ENCODE results near the gene NPL. TPM values are rescaled to one million over a fixed set of nuclear protein-coding genes. Genes with fewer than 3 reads are reported as not detected.

Gene NPL
- total RNA-seq, 2 experiments from 2014 or later = 4.6 to 5.9 TPM

DNA sequence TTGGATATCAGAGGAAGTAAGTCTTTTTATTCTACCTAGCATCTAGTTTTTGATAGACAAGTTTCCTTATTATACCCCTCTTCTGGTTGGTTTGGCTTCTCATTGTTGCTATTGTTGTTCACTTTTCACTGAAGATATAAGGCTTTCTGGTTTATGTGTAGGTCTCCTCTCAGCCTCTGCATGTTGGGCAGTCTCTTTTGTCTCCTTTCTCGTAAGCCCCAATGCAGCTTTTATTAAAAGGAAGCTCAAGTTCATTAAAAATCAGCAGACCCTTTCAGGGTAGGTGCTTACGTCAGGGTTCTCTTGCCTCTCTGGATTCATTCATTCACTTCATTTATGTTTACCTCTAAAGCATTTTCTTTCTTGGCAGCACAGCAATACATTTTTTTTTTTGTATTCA lies 44.8 kb downstream of the NPL start:
- no peaks in the 10 kb centered on the region for H3K27me3 Mint-ChIP-seq (ENCODE audit: low read depth)
- DNase-seq = no peak
- intact Hi-C loops (cut with micrococcal nuclease) = no loop called here
- no peak overlapping the region for H3K27ac Mint-ChIP-seq
- H3K36me3 Mint-ChIP-seq (ENCODE audit: low read depth) = peaks cover 5% of the 10 kb centered on the region
- CTCF ChIA-PET = interaction anchor here (0.7 kb wide), 1 partner anchor 239 kb away, joined by 5 read pairs; no protein-coding TSS in a partner anchor
- H3K4me3 Mint-ChIP-seq = no peak overlapping the region
- H3K9me3 Mint-ChIP-seq = no peaks in the 10 kb centered on the region
- H3K4me1 Mint-ChIP-seq (ENCODE audit: low read depth) = peaks cover 6% of the 10 kb centered on the region

DNA sequence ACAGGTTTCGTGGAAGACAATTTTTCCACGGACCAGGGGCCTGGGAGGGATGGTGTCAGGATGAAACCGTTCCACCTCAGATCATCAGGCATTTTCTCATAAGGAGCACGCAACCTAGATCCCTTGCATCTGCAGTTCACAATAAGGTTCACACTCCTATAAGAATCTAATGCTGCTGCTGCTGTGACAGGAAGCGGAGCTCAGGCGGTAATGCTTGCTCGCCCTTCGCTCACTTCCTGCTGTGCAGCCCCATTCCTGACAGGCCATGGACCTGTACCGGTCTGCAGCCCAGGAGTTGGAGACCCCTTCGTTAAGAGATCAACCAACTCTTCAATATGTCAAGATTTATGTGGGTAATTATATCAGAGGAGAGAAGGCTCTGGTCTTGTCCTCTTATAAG lies 46.2 kb downstream of the NPL start:
- CTCF ChIA-PET = no interaction called here
- intact Hi-C loops (cut with micrococcal nuclease) = loop anchor here (5.0 kb wide), 1 partner anchor 119 kb away; no protein-coding TSS in a partner anchor

GRCh38 chr1:182839209-182840066 lies 49.9 kb downstream of the NPL start, which contains the start of gene DHX9:
Gene DHX9 (plus strand): TSS chr1:182839347. CDS start chr1:182842567, 3,220 bp downstream.
- intact Hi-C loops (cut with micrococcal nuclease) = loop anchor here (1.0 to 5.0 kb wide), 13 partner anchors 22 to 1198 kb away; partner anchors contain the start of genes ARPC5, COLGALT2, GLUL and NPL
- Mint-ChIP-seq H3K4me1 (ENCODE audit: low read depth) (peaks cover 44% of the 10 kb centered on the region), H3K9me3 (no peaks in the 10 kb centered on the region), H3K27ac (peak within 1 kb of the TSS; percentile 95), H3K36me3 (ENCODE audit: low read depth) (peaks cover 44% of the 10 kb centered on the region), H3K27me3 (ENCODE audit: low read depth) (no peaks in the 10 kb centered on the region), H3K4me3 (peak within 1 kb of the TSS; percentile 90)
- CTCF ChIA-PET = interaction anchor here (0.6 kb wide), 2 partner anchors 24 to 44 kb away, joined by 3 read pairs; no protein-coding TSS in a partner anchor
- DNase-seq = peak; percentile 94

More for the DNA sequence above, 46.2 kb downstream of the NPL start:
- no peak for DNase-seq
- H3K36me3 Mint-ChIP-seq (ENCODE audit: low read depth) = peaks cover 14% of the 10 kb centered on the region
- H3K4me1 Mint-ChIP-seq (ENCODE audit: low read depth) = peaks cover 12% of the 10 kb centered on the region
- H3K27me3 Mint-ChIP-seq (ENCODE audit: low read depth) = no peaks in the 10 kb centered on the region
- H3K27ac Mint-ChIP-seq = no peak overlapping the region
- no peak overlapping the region for H3K4me3 Mint-ChIP-seq
- H3K9me3 Mint-ChIP-seq = no peaks in the 10 kb centered on the region

- DNase-seq = no peak
- Mint-ChIP-seq H3K27ac (peak overlapping the region; percentile 69), H3K4me3 (peak overlapping the region; percentile 90), H3K27me3 (ENCODE audit: low read depth) (no peaks in the 10 kb centered on the region), H3K4me1 (ENCODE audit: low read depth) (peaks cover 62% of the 10 kb centered on the region), H3K9me3 (no peaks in the 10 kb centered on the region), H3K36me3 (ENCODE audit: low read depth) (peaks cover 62% of the 10 kb centered on the region)
- intact Hi-C loops (cut with micrococcal nuclease) = loop anchor here (5.0 kb wide), 2 partner anchors 36 to 224 kb away; no protein-coding TSS in a partner anchor
- CTCF ChIA-PET = no interaction called here
Measured at GRCh38 chr1:182841368-182841988, 51.9 kb downstream of the NPL start.

GRCh38 chr1:182842265-182842664 lies 52.7 kb downstream of the NPL start:
- CTCF ChIA-PET = no interaction called here
- peaks cover 67% of the 10 kb centered on the region for H3K36me3 Mint-ChIP-seq (ENCODE audit: low read depth)
- H3K4me1 Mint-ChIP-seq (ENCODE audit: low read depth) = peaks cover 69% of the 10 kb centered on the region
- H3K27me3 Mint-ChIP-seq (ENCODE audit: low read depth) = no peaks in the 10 kb centered on the region
- intact Hi-C loops (cut with micrococcal nuclease) = loop anchor here (5.0 kb wide), 2 partner anchors 35 to 225 kb away; no protein-coding TSS in a partner anchor
- H3K9me3 Mint-ChIP-seq = no peaks in the 10 kb centered on the region
- peak overlapping the region; percentile 44 for H3K4me3 Mint-ChIP-seq
- H3K27ac Mint-ChIP-seq = no peak overlapping the region
- no peak for DNase-seq

DNA sequence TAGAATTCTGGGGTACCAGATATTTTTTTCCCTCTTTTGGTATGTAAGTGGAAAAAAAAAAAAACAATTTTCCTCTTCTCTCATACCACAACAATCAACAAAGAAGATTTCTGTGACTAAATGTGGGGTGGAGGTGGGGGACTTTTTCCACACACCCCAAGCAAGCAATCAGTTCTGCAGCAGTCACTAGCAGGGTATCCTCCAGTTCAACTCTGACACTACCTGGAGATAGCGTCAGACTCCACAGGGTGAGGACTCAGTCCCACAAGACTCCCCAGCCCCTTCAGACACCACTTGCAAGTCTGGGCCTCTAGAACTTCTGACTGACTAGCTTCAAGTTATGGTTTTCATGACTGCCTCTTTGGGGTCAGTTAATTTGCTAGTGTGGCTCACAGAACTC lies 55.8 kb downstream of the NPL start:
- Mint-ChIP-seq H3K9me3 (no peaks in the 10 kb centered on the region), H3K36me3 (ENCODE audit: low read depth) (peaks cover 83% of the 10 kb centered on the region), H3K27me3 (ENCODE audit: low read depth) (no peaks in the 10 kb centered on the region), H3K4me1 (ENCODE audit: low read depth) (peaks cover 91% of the 10 kb centered on the region), H3K27ac (peak overlapping the region; percentile 82), H3K4me3 (no peak overlapping the region)
- intact Hi-C loops (cut with micrococcal nuclease) = no loop called here
- CTCF ChIA-PET = no interaction called here
- peak; percentile 13 for DNase-seq

- H3K36me3 Mint-ChIP-seq (ENCODE audit: low read depth) = peaks cover 80% of the 10 kb centered on the region
- H3K27ac Mint-ChIP-seq = peak overlapping the region; percentile 22
- no peaks in the 10 kb centered on the region for H3K27me3 Mint-ChIP-seq (ENCODE audit: low read depth)
- intact Hi-C loops (cut with micrococcal nuclease) = no loop called here
- H3K4me3 Mint-ChIP-seq = no peak overlapping the region
- peaks cover 89% of the 10 kb centered on the region for H3K4me1 Mint-ChIP-seq (ENCODE audit: low read depth)
- CTCF ChIA-PET = interaction anchor here (0.7 kb wide), 1 partner anchor 250 kb away, joined by 3 read pairs; no protein-coding TSS in a partner anchor
- H3K9me3 Mint-ChIP-seq = no peaks in the 10 kb centered on the region
- DNase-seq = no peak
Measured at GRCh38 chr1:182845894-182846293, 56.3 kb downstream of the NPL start.

GRCh38 chr1:182847105-182847504 lies 57.5 kb downstream of the NPL start:
- Mint-ChIP-seq H3K4me3 (no peak overlapping the region), H3K9me3 (no peaks in the 10 kb centered on the region), H3K27ac (peak overlapping the region; percentile 27), H3K4me1 (ENCODE audit: low read depth) (peaks cover 86% of the 10 kb centered on the region), H3K36me3 (ENCODE audit: low read depth) (peaks cover 78% of the 10 kb centered on the region), H3K27me3 (ENCODE audit: low read depth) (no peaks in the 10 kb centered on the region)
- intact Hi-C loops (cut with micrococcal nuclease) = no loop called here
- no peak for DNase-seq
- CTCF ChIA-PET = interaction anchor here (0.9 kb wide), 1 partner anchor 250 kb away, joined by 3 read pairs; no protein-coding TSS in a partner anchor

DNA sequence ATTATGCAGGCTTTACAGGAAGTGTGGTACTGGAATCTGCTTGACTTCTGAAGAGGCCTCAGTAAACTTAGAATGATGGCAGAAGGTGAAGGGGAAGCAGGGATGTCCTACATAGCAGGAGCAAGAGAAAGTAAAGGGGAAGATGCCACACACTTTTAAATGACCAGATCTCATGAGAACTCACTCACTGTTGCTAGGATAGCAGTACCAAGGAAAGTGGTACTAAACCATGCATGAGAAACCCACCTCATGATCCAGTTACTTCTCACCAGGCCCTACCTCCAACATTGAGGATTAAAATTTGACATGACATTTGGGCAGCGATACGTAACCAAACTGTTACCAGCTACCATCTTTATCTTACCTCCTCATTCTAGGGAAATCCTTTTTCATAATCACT lies 59.2 kb downstream of the NPL start:
- Mint-ChIP-seq H3K4me3 (no peak overlapping the region), H3K4me1 (ENCODE audit: low read depth) (peaks cover 72% of the 10 kb centered on the region), H3K27me3 (ENCODE audit: low read depth) (no peaks in the 10 kb centered on the region), H3K27ac (no peak overlapping the region), H3K9me3 (no peaks in the 10 kb centered on the region), H3K36me3 (ENCODE audit: low read depth) (peaks cover 78% of the 10 kb centered on the region)
- intact Hi-C loops (cut with micrococcal nuclease) = no loop called here
- no peak for DNase-seq
- CTCF ChIA-PET = interaction anchor here (0.6 kb wide), 1 partner anchor 789 kb away, joined by 3 read pairs; no protein-coding TSS in a partner anchor

DNA sequence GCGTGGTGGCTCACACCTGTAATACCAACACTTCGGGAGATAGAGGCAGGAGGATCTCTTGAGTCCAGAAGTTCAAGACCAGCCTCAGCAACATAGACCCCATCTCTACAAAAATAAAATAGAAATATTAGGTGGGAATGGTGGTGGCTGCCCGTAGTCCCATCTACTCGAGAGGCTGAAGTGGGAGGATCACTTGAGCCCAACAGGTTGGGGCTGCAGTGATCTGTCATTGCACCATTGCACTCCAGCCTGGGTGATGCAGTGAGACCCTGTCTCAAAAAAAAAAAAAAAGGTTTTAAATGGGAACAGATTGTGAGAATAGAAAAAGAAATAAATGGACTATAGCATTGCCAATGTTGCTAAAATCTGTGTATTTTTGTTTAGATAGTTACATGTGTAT lies 60.7 kb downstream of the NPL start:
- intact Hi-C loops (cut with micrococcal nuclease) = no loop called here
- H3K27ac Mint-ChIP-seq = no peak overlapping the region
- H3K4me1 Mint-ChIP-seq (ENCODE audit: low read depth) = peaks cover 57% of the 10 kb centered on the region
- CTCF ChIA-PET = no interaction called here
- H3K27me3 Mint-ChIP-seq (ENCODE audit: low read depth) = no peaks in the 10 kb centered on the region
- DNase-seq = no peak
- H3K9me3 Mint-ChIP-seq = no peaks in the 10 kb centered on the region
- H3K36me3 Mint-ChIP-seq (ENCODE audit: low read depth) = peaks cover 73% of the 10 kb centered on the region
- H3K4me3 Mint-ChIP-seq = no peak overlapping the region

DNA sequence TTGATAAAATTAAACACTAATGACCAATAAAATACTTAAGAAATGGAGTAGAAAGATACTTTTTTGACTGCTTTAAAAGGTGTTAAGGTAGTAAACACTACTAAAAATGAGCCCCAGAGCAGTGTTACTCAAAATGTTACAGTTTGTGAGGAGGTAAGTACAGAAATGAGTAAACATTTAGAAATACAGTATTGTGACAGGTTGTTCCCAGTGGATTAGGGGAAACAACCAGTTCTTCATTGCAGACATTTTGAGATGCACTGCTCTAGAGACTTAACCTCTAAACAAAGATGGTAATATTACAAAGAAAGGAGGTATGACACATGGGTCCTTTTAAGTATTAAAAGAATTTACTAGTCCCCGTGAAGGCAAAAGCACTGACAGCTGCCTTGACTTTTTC lies 62.3 kb downstream of the NPL start:
- no peak overlapping the region for H3K27ac Mint-ChIP-seq
- CTCF ChIA-PET = no interaction called here
- DNase-seq = no peak
- H3K36me3 Mint-ChIP-seq (ENCODE audit: low read depth) = peaks cover 68% of the 10 kb centered on the region
- no peaks in the 10 kb centered on the region for H3K27me3 Mint-ChIP-seq (ENCODE audit: low read depth)
- H3K9me3 Mint-ChIP-seq = no peaks in the 10 kb centered on the region
- peaks cover 44% of the 10 kb centered on the region for H3K4me1 Mint-ChIP-seq (ENCODE audit: low read depth)
- H3K4me3 Mint-ChIP-seq = no peak overlapping the region
- intact Hi-C loops (cut with micrococcal nuclease) = loop anchor here (1.0 kb wide), 1 partner anchor 10 kb away; no protein-coding TSS in a partner anchor

- H3K4me3 Mint-ChIP-seq = no peak overlapping the region
- H3K27me3 Mint-ChIP-seq (ENCODE audit: low read depth) = no peaks in the 10 kb centered on the region
- no peaks in the 10 kb centered on the region for H3K9me3 Mint-ChIP-seq
- no peak for DNase-seq
- H3K4me1 Mint-ChIP-seq (ENCODE audit: low read depth) = peaks cover 24% of the 10 kb centered on the region
- peaks cover 64% of the 10 kb centered on the region for H3K36me3 Mint-ChIP-seq (ENCODE audit: low read depth)
- intact Hi-C loops (cut with micrococcal nuclease) = no loop called here
- CTCF ChIA-PET = no interaction called here
- H3K27ac Mint-ChIP-seq = no peak overlapping the region
Measured at GRCh38 chr1:182855911-182856310, 66.3 kb downstream of the NPL start.

Measured in activated naive CD4-positive, alpha-beta T cell treated with anti-CD3 and anti-CD28 coated beads for 36 hours (primary cell).